ENCODE results near the gene PRRT1B.
"Not testable (repeated sequence)": the region's sequence is repeated elsewhere in the genome, so short reads cannot be mapped to it uniquely, and the experiment has no call there.

The PRRT1B gene

GRCh38 chr9:131545003-131545785 is at the start of gene PRRT1B:
TSS of gene PRRT1B (plus strand) at chr9:131545523. CDS start at chr9:131545616, 93 bp downstream.
- FAIRE-seq: no peak

GRCh38 chr9:131495785-131496184 is 49.5 kb upstream of the PRRT1B start:
- no peak for FAIRE-seq

GRCh38 chr9:131496844-131497405 is 48.4 kb upstream of the PRRT1B start:
- FAIRE-seq: no peak

GRCh38 chr9:131499254-131499767 is 46.0 kb upstream of the PRRT1B start:
- FAIRE-seq: no peak

GRCh38 chr9:131500377-131500776 is 44.9 kb upstream of the PRRT1B start:
- no peak for FAIRE-seq

GRCh38 chr9:131500939-131501541 is 44.3 kb upstream of the PRRT1B start:
- no peak for FAIRE-seq

- FAIRE-seq: no peak
Measured at GRCh38 chr9:131502781-131503625, 42.3 kb upstream of the PRRT1B start, which contains the start of gene POMT1. TSS of gene POMT1 (plus strand) at chr9:131502918. CDS start at chr9:131504219, 1,301 bp downstream.

GRCh38 chr9:131503626-131504465 is 41.5 kb upstream of the PRRT1B start:
- no peak for FAIRE-seq

GRCh38 chr9:131505012-131505411 is 40.3 kb upstream of the PRRT1B start:
- FAIRE-seq: no peak

GRCh38 chr9:131511416-131511815 is 33.9 kb upstream of the PRRT1B start:
- FAIRE-seq: no peak

GRCh38 chr9:131511880-131512279 is 33.4 kb upstream of the PRRT1B start:
- FAIRE-seq: no peak

- FAIRE-seq: no peak
Measured at GRCh38 chr9:131513177-131513576, 32.1 kb upstream of the PRRT1B start.

- not testable (repeated sequence) for FAIRE-seq
Measured at GRCh38 chr9:131515559-131516031, 29.7 kb upstream of the PRRT1B start.

- no peak for FAIRE-seq
Measured at GRCh38 chr9:131516100-131516499, 29.2 kb upstream of the PRRT1B start.

GRCh38 chr9:131516930-131517329 is 28.4 kb upstream of the PRRT1B start:
- FAIRE-seq: no peak

- no peak for FAIRE-seq
Measured at GRCh38 chr9:131517761-131518190, 27.5 kb upstream of the PRRT1B start.

GRCh38 chr9:131518553-131518952 is 26.8 kb upstream of the PRRT1B start:
- no peak for FAIRE-seq

GRCh38 chr9:131520503-131520902 is 24.8 kb upstream of the PRRT1B start:
- no peak for FAIRE-seq

- no peak for FAIRE-seq
Measured at GRCh38 chr9:131521203-131521602, 24.1 kb upstream of the PRRT1B start.

- FAIRE-seq: no peak
Measured at GRCh38 chr9:131521822-131522221, 23.5 kb upstream of the PRRT1B start.

- no peak for FAIRE-seq
Measured at GRCh38 chr9:131522257-131523085, 22.9 kb upstream of the PRRT1B start.
